Muscle of leg (tissue), 11 donors: ENCODE results near the gene AOC2. TPM values are rescaled to one million over a fixed set of nuclear protein-coding genes. Genes with fewer than 3 reads are reported as not detected.
"Not testable (repeated sequence)": the region's sequence is repeated elsewhere in the genome, so short reads cannot be mapped to it uniquely, and the experiment has no call there.

Experiments used
- DNase-seq: peaks from one replicate; pipeline ENCODE4 v3.0.0; 2013
- H3K27ac ChIP-seq: one replicate; pipeline ENCODE4 v1.5.1; 2013; ENCODE audit warnings: mild to moderate bottlenecking, low read length, control low read depth
- H3K27me3 ChIP-seq: one replicate; pipeline ENCODE4 v1.6.1; 2013; ENCODE audit warnings: low read length; ENCODE audit not compliant: control insufficient read depth, insufficient read depth
- H3K36me3 ChIP-seq: one replicate; pipeline ENCODE4 v1.6.1; 2013; ENCODE audit warnings: low read length; ENCODE audit not compliant: control insufficient read depth, insufficient read depth
- H3K4me1 ChIP-seq: one replicate; pipeline ENCODE4 v1.6.1; 2013; ENCODE audit warnings: low read length; ENCODE audit not compliant: control insufficient read depth, insufficient read depth
- H3K4me3 ChIP-seq: one replicate; pipeline ENCODE4 v1.5.1; 2013; ENCODE audit warnings: low read length, control low read depth
- H3K9me3 ChIP-seq: replicated peaks from 2 replicates; pipeline ENCODE4 v1.6.1; 2013; ENCODE audit warnings: low read depth, low read length; ENCODE audit not compliant: control insufficient read depth
- WGBS: methylation state at CpG from one replicate; pipeline ENCODE4 v1.1.5; 2013; ENCODE audit warnings: missing lambda C conversion rate; ENCODE audit not compliant: insufficient coverage; 5-methylcytosine and 5-hydroxymethylcytosine counted together
- polyA plus RNA-seq, 8 donors: library from polyadenylated mRNA; unstranded; fragments of 120-200 nt; gene quantifications; one replicate each; pipeline versions ENCODE4 v1.2.1 to v1.2.3, GENCODE V29; 2013; ENCODE audit warnings: inconsistent platforms in 1 of 8, low replicate concordance in 1 of 8; ENCODE audit not compliant: insufficient read length in 8 of 8, insufficient read depth in 1 of 8
- total RNA-seq: library from RNA; stranded (reverse); fragments of 120-200 nt; gene quantifications from one replicate; pipeline ENCODE4 v1.2.4, GENCODE V29; 2013

AOC2 gene
- total and polyA plus RNA-seq, 9 donors = 0.41 to 1.2 (median 0.83) TPM

DNA sequence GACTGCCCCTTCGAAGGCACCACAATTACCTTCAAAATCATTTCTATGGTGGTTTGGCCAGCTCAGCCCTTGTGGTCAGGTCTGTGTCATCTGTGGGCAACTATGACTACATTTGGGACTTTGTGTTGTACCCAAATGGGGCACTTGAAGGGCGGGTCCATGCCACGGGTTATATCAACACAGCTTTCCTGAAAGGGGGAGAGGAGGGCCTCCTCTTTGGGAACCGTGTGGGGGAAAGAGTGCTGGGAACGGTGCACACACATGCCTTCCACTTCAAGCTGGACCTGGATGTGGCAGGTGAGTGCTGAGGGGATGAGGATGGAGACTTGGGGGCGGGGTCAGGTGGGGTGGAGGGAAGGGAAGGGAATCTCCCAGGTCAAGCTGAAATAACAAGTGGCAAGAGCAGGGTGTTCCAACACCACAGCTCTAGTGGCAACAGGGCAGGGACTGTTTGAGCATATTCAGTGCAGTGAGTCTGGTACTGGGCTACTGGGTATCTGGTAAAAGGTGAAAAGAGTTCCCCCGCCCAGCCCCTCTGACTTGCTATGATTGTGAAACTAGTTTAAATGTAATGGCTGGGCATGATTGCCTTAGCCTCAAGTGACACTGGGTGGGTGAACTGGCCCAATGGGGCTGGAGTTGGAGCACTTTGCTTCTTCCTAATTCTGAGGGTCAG lies 1.7 kb downstream of the AOC2 start:
- DNase-seq = no peak
- Histone ChIP-seq H3K27me3 (no peaks in the 10 kb centered on the region), H3K36me3 (peaks cover 50% of the 10 kb centered on the region), H3K4me1 (peaks cover 17% of the 10 kb centered on the region), H3K4me3 (no peak overlapping the region), H3K27ac (no peak overlapping the region), H3K9me3 (no peaks in the 10 kb centered on the region)
- WGBS = 76% methylated on average over 6 of the region's 7 CpGs

DNA sequence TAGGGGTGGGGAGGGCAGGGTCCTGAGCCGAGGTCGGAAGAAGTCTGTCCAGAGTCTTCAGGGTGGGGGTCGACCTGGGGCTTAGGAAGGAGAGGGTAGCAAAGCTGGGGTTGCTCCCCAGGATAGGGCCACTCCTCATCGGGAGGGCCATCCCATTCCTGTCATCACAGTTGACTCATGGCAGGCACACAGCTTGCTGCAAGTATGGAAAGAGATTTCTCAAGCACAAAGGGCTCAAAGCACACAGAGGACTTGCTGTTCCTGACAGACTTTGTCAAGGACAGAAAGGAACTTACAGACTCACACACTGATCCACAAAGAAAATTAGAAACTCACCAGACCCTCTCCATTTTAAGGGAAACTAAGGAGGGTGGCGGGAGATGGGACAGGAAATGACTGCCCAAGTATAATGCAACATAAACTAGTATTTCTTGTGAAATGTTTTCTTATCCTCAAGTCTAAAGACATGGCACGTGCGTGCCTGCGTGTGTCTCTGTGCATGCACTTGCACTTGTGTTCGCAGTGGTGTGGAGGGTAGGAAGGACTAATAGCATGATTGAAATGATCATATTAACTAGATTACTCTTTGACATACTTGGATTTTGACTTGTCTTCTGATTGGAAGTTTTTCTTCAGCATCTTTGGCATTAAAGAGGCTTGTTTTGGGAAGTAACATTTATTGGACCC lies 2.4 kb downstream of the AOC2 start:
- DNase-seq = no peak
- peaks cover 20% of the 10 kb centered on the region for H3K4me1 ChIP-seq
- WGBS = 67% methylated on average over 1 of the region's 9 CpGs

DNA sequence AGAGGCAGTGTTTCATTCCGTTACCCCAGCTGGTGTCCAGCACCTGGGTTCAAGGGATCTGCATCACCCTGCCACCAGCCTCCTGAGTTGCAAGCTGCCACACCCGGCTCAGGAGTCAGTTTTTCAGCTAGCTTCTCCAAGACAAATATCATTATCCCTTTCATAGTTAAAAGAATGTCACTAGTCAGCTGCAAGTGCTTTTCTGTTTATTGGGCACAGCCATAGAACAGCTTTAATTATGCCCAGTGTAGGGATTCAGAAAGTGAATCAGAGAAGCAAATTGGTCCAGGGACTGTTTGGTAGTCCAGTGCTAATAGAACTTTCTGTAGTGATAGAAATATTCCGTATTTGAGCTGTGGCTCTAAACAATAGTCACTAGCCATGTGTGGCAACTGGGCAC lies 3.7 kb downstream of the AOC2 start:
- H3K36me3 ChIP-seq = peaks cover 31% of the 10 kb centered on the region
- H3K4me3 ChIP-seq = no peak overlapping the region
- H3K27me3 ChIP-seq = no peaks in the 10 kb centered on the region
- no peaks in the 10 kb centered on the region for H3K9me3 ChIP-seq
- 75% methylated on average over 2 of the region's 3 CpGs for WGBS
- H3K27ac ChIP-seq = no peak overlapping the region
- DNase-seq = no peak
- H3K4me1 ChIP-seq = peaks cover 27% of the 10 kb centered on the region

More for the DNA sequence above, 2.4 kb downstream of the AOC2 start:
- Histone ChIP-seq H3K9me3 (no peaks in the 10 kb centered on the region), H3K27me3 (no peaks in the 10 kb centered on the region), H3K4me3 (no peak overlapping the region), H3K27ac (no peak overlapping the region), H3K36me3 (peaks cover 44% of the 10 kb centered on the region)

DNA sequence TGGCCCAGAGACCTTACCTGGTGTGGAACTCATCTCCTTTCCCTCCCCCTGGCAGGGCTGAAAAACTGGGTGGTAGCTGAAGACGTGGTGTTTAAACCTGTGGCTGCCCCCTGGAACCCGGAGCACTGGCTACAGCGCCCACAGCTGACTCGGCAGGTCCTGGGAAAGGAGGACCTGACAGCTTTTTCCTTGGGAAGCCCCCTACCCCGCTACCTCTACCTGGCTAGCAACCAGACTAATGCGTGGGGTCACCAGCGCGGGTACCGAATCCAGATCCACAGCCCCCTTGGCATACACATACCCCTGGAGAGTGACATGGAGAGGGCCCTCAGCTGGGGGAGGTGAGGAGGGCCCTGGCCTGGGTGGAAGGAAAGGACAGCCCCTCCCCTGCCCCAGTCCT lies 4.7 kb downstream of the AOC2 start:
- Histone ChIP-seq H3K9me3 (no peaks in the 10 kb centered on the region), H3K27me3 (no peaks in the 10 kb centered on the region), H3K4me3 (no peak overlapping the region), H3K4me1 (peaks cover 32% of the 10 kb centered on the region), H3K27ac (no peak overlapping the region), H3K36me3 (peaks cover 22% of the 10 kb centered on the region)
- DNase-seq = no peak
- WGBS = 69% methylated on average over 4 of the region's 9 CpGs

DNA sequence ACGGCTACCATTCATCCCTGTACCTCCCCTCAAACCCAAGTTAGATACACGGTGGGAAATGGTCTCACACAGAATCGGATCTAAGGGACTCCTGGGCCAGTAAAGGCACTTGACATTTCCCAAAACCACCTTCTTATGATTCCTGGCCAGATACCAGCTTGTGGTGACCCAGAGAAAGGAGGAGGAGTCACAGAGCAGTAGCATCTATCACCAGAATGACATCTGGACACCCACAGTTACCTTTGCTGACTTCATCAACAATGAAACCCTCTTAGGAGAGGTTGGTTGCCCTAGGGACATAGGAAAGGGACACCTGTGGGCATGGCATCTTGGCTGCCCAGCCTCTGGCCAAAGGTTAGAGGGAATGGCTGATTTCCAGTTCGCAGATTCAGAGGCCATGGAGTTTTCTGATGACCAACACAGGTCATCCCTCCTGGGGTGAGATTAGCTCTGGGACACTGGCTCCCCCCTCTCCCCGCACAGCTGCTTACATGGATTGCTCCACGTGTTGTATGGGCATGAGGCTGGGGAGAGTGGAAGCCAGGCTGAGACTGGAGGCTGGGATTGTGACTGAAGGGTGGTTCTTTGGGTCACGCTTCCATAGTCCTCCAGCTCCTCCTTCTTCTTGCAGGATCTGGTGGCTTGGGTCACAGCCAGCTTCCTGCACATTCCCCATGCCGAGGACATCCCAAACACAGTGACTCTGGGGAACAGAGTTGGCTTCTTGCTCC lies 5.2 kb downstream of the AOC2 start:
- Histone ChIP-seq H3K9me3 (no peaks in the 10 kb centered on the region), H3K4me3 (no peak overlapping the region), H3K27me3 (no peaks in the 10 kb centered on the region), H3K36me3 (peaks cover 16% of the 10 kb centered on the region), H3K27ac (no peak overlapping the region), H3K4me1 (peaks cover 30% of the 10 kb centered on the region)
- DNase-seq = peak; percentile 36
- WGBS = 34% methylated on average over 4 of the region's 8 CpGs

DNA sequence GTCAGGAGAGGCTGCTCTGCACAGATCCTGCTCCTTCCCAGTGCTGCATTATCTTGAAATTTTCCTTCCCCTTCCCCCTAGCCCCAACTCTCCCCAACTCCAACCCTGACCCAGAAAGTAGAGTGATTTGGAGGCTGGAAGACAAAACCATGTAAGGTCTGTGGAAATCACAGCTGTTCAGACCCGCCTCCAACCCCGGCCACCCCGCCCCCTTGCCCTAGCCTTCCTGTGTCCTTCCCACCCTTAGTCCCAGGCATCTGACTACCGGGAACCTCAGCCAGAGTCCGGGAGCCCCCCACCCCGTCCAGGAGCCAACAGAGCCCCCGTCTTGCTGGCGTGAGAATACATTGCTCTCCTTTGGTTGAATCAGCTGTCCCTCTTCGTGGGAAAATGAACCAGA lies 6.6 kb downstream of the AOC2 start, which contains the start of gene AOC3:
AOC3 (plus strand) TSS at position 246 of the 400 bp plus-strand sequence; CDS start at position 391, 145 bp downstream.
- H3K4me1 ChIP-seq = peaks cover 30% of the 10 kb centered on the region
- no peaks in the 10 kb centered on the region for H3K27me3 ChIP-seq
- peaks cover 3% of the 10 kb centered on the region for H3K36me3 ChIP-seq
- peak; percentile 51 for DNase-seq
- peak within 1 kb of the TSS; percentile 13 for H3K4me3 ChIP-seq
- 25% methylated on average over 7 of the region's 9 CpGs for WGBS
- H3K9me3 ChIP-seq = no peaks in the 10 kb centered on the region
- peak within 1 kb of the TSS; percentile 84 for H3K27ac ChIP-seq

DNA sequence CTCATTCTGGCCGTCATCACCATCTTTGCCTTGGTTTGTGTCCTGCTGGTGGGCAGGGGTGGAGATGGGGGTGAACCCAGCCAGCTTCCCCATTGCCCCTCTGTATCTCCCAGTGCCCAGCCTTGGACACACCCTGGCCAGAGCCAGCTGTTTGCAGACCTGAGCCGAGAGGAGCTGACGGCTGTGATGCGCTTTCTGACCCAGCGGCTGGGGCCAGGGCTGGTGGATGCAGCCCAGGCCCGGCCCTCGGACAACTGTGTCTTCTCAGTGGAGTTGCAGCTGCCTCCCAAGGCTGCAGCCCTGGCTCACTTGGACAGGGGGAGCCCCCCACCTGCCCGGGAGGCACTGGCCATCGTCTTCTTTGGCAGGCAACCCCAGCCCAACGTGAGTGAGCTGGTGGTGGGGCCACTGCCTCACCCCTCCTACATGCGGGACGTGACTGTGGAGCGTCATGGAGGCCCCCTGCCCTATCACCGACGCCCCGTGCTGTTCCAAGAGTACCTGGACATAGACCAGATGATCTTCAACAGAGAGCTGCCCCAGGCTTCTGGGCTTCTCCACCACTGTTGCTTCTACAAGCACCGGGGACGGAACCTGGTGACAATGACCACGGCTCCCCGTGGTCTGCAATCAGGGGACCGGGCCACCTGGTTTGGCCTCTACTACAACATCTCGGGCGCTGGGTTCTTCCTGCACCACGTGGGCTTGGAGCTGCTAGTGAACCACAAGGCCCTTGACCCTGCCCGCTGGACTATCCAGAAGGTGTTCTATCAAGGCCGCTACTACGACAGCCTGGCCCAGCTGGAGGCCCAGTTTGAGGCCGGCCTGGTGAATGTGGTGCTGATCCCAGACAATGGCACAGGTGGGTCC lies 7.2 kb downstream of the AOC2 start:
- H3K36me3 ChIP-seq, H3K9me3 ChIP-seq, H3K27me3 ChIP-seq, DNase-seq: not testable (repeated sequence)
- WGBS = 72% methylated on average over 10 of the region's 28 CpGs
- H3K4me3 ChIP-seq = peak overlapping the region; percentile 13
- H3K4me1 ChIP-seq = peaks cover 30% of the 10 kb centered on the region
- H3K27ac ChIP-seq = peak overlapping the region; percentile 84

DNA sequence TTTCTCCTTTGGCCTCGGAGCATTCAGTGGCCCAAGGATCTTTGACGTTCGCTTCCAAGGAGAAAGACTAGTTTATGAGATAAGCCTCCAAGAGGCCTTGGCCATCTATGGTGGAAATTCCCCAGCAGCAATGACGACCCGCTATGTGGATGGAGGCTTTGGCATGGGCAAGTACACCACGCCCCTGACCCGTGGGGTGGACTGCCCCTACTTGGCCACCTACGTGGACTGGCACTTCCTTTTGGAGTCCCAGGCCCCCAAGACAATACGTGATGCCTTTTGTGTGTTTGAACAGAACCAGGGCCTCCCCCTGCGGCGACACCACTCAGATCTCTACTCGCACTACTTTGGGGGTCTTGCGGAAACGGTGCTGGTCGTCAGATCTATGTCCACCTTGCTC lies 8.0 kb downstream of the AOC2 start:
- peak overlapping the region; percentile 2 for H3K4me3 ChIP-seq
- no peak for DNase-seq
- no peaks in the 10 kb centered on the region for H3K27me3 ChIP-seq
- H3K9me3 ChIP-seq = no peaks in the 10 kb centered on the region
- H3K4me1 ChIP-seq = peaks cover 30% of the 10 kb centered on the region
- H3K27ac ChIP-seq = peak overlapping the region; percentile 20
- no peaks in the 10 kb centered on the region for H3K36me3 ChIP-seq
- WGBS = 93% methylated on average over 15 of the region's 15 CpGs

DNA sequence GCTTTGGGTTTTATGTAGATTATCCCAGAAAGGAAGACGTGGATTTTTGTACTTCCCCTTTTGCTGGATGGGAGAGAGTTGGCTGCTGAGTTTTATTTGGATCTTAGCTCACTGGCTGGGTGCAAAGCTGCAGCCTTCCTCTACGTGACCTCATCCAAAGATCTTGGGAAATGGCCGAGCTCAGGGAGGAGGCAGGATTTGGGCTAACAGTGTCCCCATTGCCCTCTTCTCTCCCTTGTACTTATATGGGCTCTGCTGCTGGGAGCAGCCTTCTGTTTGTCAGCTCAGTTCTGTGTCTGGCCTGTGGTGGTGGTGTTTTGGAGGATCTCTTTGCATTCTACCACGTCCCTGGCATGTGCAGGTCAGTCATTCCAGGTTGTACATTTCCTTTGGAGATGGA lies 8.6 kb downstream of the AOC2 start:
- H3K9me3 ChIP-seq = no peaks in the 10 kb centered on the region
- peak overlapping the region; percentile 24 for H3K4me3 ChIP-seq
- no peaks in the 10 kb centered on the region for H3K27me3 ChIP-seq
- peak overlapping the region; percentile 20 for H3K27ac ChIP-seq
- peaks cover 30% of the 10 kb centered on the region for H3K4me1 ChIP-seq
- DNase-seq = peak; percentile 40
- no peaks in the 10 kb centered on the region for H3K36me3 ChIP-seq
- 33% methylated on average over 1 of the region's 4 CpGs for WGBS
